IPS-18a (cell line): ENCODE results near the gene SIPA1L3.

Source experiments
- H3K27ac ChIP-seq: one replicate; pipeline ENCODE4 v1.5.1; 2013; ENCODE audit warnings: low read length
- H3K27me3 ChIP-seq: one replicate; pipeline ENCODE4 v1.6.1; 2013; ENCODE audit warnings: mild to moderate bottlenecking, low read length; ENCODE audit not compliant: control insufficient read depth, insufficient read depth
- H3K36me3 ChIP-seq: one replicate; pipeline ENCODE4 v1.6.1; 2013; ENCODE audit warnings: low read depth, low read length; ENCODE audit not compliant: control insufficient read depth
- H3K4me1 ChIP-seq: one replicate; pipeline ENCODE4 v1.6.1; 2013; ENCODE audit warnings: low read depth, low read length; ENCODE audit not compliant: control insufficient read depth
- H3K4me3 ChIP-seq: one replicate; pipeline ENCODE4 v1.5.1; 2013; ENCODE audit warnings: low read length
- H3K9ac ChIP-seq: one replicate; pipeline ENCODE4 v1.6.1; 2013; ENCODE audit warnings: mild to moderate bottlenecking, low read length, moderate library complexity
- H3K9me3 ChIP-seq: one replicate; pipeline ENCODE4 v1.6.1; 2013; ENCODE audit warnings: low read depth, low read length; ENCODE audit not compliant: control insufficient read depth

The SIPA1L3 gene

DNA sequence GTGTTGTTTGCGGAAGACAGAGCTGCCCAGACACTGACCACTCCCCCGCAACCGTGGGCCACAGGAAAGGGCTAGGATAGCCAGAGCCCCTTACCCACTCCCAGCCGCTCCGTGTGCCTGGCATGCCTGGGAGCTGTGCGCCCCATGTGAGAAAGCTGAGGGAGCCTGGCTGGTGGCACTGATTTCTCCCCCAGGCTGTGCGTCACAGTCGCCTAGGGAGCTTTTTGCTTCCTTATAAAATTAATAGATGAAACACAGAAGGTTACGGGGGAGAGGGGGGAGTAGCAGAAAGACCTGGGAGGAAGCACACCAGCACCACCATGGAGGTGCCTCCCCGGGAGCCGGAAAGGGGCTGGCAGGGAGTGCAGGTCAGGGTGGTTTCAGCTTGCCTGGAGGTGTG lies 292.3 kb downstream of the SIPA1L3 start:
- H3K36me3 ChIP-seq, result no peaks in the 10 kb centered on the region

DNA sequence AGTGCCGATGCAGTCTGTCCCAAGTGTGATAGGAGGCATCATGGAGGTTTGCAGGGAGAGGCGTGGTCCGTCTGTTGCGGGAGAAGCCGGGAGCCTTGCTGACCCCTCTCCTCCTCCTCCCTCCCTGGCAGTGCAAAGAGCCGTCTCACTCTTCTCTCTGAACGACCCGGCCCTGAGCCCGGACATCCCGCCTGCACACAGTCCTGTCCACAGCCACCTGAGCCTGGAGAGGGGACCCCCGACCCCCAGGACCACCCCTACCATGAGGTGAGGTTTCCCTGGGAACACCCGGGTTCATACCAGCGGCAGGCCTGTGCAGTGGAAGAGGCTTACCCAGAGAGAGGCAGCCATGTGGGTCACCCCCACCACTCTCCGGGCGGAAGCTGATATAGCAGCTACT lies 294.7 kb downstream of the SIPA1L3 start:
- Histone ChIP-seq H3K27me3 (no peaks in the 10 kb centered on the region), H3K27ac (no peak overlapping the region), H3K4me3 (no peak overlapping the region), H3K9ac (no peak overlapping the region), H3K36me3 (no peaks in the 10 kb centered on the region), H3K4me1 (no peaks in the 10 kb centered on the region), H3K9me3 (no peaks in the 10 kb centered on the region)

More for the DNA sequence above, 292.3 kb downstream of the SIPA1L3 start:
- Histone ChIP-seq H3K4me3 (no peak overlapping the region), H3K27ac (no peak overlapping the region), H3K4me1 (no peaks in the 10 kb centered on the region), H3K9me3 (no peaks in the 10 kb centered on the region), H3K9ac (no peak overlapping the region), H3K27me3 (no peaks in the 10 kb centered on the region)

DNA sequence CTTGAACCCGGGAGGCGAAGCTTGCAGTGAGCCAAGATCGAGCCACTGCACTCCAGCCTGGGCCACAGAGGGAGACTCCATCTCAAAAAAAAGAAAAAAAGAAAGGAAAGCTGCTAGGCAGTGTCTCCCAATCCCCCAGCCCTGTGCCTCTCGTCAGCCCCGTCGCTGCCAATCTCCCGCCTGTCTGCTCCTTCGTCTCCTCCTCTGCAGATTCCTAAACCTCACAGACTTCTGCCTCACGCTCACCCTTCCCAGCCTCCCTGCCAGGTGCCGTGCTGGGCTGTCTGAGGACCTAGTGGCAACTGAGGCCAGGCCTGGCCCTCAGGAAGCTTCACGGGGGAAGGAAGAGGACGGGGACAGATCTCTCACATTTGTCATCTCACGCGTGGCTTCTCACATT lies 295.5 kb downstream of the SIPA1L3 start:
- Histone ChIP-seq H3K9ac (no peak overlapping the region), H3K27me3 (no peaks in the 10 kb centered on the region), H3K4me3 (no peak overlapping the region), H3K4me1 (no peaks in the 10 kb centered on the region), H3K36me3 (no peaks in the 10 kb centered on the region), H3K9me3 (no peaks in the 10 kb centered on the region), H3K27ac (no peak overlapping the region)

DNA sequence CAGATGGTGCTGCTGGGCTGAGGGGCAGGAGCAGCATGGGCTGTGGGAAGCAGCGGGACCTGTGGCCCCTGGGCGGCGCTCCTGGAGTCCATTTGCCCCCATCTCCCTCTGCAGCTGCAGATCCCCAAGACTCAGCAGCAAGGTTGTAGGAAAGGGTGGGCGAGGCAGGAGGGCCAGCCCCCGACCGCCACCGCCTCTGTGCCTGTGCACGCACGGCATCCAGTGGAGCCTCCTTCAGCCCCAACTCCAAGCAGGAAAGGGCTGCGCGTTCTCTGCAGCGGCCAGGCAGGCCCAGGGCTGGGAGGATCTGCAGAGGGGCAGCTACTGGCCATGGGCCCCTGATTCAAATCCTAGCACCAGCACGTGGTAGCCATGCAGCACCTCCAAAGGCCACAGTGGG lies 296.2 kb downstream of the SIPA1L3 start:
- H3K9ac ChIP-seq, result no peak overlapping the region
- no peaks in the 10 kb centered on the region for H3K9me3 ChIP-seq
- no peak overlapping the region for H3K27ac ChIP-seq
- no peaks in the 10 kb centered on the region for H3K27me3 ChIP-seq
- H3K4me1 ChIP-seq, result peaks cover 2% of the 10 kb centered on the region
- H3K4me3 ChIP-seq, result no peak overlapping the region
- H3K36me3 ChIP-seq, result no peaks in the 10 kb centered on the region

- Histone ChIP-seq H3K36me3 (no peaks in the 10 kb centered on the region), H3K9ac (no peak overlapping the region), H3K4me3 (no peak overlapping the region), H3K27ac (no peak overlapping the region), H3K4me1 (peaks cover 7% of the 10 kb centered on the region), H3K9me3 (no peaks in the 10 kb centered on the region), H3K27me3 (no peaks in the 10 kb centered on the region)
Observed at GRCh38 chr19:38204096-38204495, 297.1 kb downstream of the SIPA1L3 start.

- H3K4me3 ChIP-seq, result no peak overlapping the region
- H3K9me3 ChIP-seq, result no peaks in the 10 kb centered on the region
Observed at GRCh38 chr19:38204728-38205127, 297.7 kb downstream of the SIPA1L3 start.

GRCh38 chr19:38206006-38206745 lies 299.2 kb downstream of the SIPA1L3 start:
- Histone ChIP-seq H3K36me3 (no peaks in the 10 kb centered on the region), H3K27me3 (no peaks in the 10 kb centered on the region), H3K4me1 (peaks cover 11% of the 10 kb centered on the region), H3K4me3 (no peak overlapping the region), H3K9ac (no peak overlapping the region), H3K9me3 (no peaks in the 10 kb centered on the region), H3K27ac (no peak overlapping the region)

More at GRCh38 chr19:38204728-38205127, 297.7 kb downstream of the SIPA1L3 start:
- no peaks in the 10 kb centered on the region for H3K36me3 ChIP-seq
- no peak overlapping the region for H3K27ac ChIP-seq
- no peak overlapping the region for H3K9ac ChIP-seq
- no peaks in the 10 kb centered on the region for H3K27me3 ChIP-seq
- H3K4me1 ChIP-seq, result peaks cover 11% of the 10 kb centered on the region

GRCh38 chr19:38206928-38207327 lies 299.9 kb downstream of the SIPA1L3 start:
- H3K27ac ChIP-seq, result no peak overlapping the region
- no peaks in the 10 kb centered on the region for H3K27me3 ChIP-seq
- H3K9ac ChIP-seq, result no peak overlapping the region
- H3K4me3 ChIP-seq, result no peak overlapping the region
- H3K4me1 ChIP-seq, result peaks cover 11% of the 10 kb centered on the region
- H3K36me3 ChIP-seq, result no peaks in the 10 kb centered on the region
- no peaks in the 10 kb centered on the region for H3K9me3 ChIP-seq

DNA sequence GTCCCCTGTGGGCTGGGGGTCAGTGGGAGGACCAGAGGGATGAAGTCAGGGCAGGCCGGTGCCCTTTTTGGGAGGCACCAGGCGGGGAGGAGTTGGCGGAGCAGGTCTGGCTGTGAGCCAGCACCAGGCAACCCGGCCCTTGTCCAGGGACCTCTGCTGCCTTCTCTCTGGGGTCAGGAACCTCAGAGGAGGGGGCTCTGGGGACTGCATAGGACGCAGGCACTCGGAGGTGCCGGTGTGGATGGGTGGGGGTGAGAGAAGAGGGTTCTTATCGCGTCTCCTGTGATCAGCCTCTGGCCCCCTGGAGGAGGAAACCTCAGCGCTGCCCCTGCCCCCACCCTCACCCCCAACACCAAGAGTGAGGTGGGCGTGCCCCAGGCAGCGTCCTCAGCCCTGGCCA lies 300.5 kb downstream of the SIPA1L3 start:
- peaks cover 11% of the 10 kb centered on the region for H3K4me1 ChIP-seq

GRCh38 chr19:38208571-38208970 lies 301.6 kb downstream of the SIPA1L3 start:
- H3K4me1 ChIP-seq, result peaks cover 11% of the 10 kb centered on the region
- H3K27ac ChIP-seq, result no peak overlapping the region
- H3K27me3 ChIP-seq, result no peaks in the 10 kb centered on the region
- no peaks in the 10 kb centered on the region for H3K36me3 ChIP-seq
- no peak overlapping the region for H3K9ac ChIP-seq
- H3K4me3 ChIP-seq, result peak overlapping the region; percentile 74
- no peaks in the 10 kb centered on the region for H3K9me3 ChIP-seq

More for the DNA sequence above, 300.5 kb downstream of the SIPA1L3 start:
- Histone ChIP-seq H3K36me3 (no peaks in the 10 kb centered on the region), H3K4me3 (no peak overlapping the region), H3K9ac (no peak overlapping the region), H3K27me3 (no peaks in the 10 kb centered on the region), H3K27ac (no peak overlapping the region), H3K9me3 (no peaks in the 10 kb centered on the region)

DNA sequence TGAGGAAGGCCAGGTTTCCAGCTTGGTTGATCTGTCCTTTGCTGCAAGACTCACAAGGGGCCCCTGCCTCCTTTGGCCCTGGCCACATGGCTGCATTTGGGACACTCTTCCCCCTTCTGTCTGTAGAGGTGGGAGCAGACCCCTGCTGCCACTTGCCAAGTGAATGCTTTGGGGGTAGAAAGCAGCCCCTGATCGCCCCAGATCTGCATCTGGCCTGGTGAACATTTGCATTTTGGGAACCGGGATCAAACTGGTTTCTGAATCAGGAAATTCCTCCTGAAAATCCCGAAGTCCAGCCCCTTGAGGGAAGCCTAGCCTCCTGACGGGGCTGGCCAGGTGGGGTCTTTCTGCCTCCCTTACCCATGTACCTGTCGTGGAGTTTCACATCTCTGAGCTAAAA lies 302.1 kb downstream of the SIPA1L3 start:
- H3K9me3 ChIP-seq, result no peaks in the 10 kb centered on the region
- H3K4me3 ChIP-seq, result peak overlapping the region; percentile 74
- no peaks in the 10 kb centered on the region for H3K27me3 ChIP-seq
- peaks cover 11% of the 10 kb centered on the region for H3K4me1 ChIP-seq
- peak overlapping the region; percentile 71 for H3K9ac ChIP-seq
- H3K36me3 ChIP-seq, result no peaks in the 10 kb centered on the region
- no peak overlapping the region for H3K27ac ChIP-seq
